Sigmoid colon (tissue), 4 donors: Measurements from ENCODE around the gene CLINT1.

ENCODE experiments used
- CTCF ChIP-seq, 4 experiments: fragments of 450-650 bp in 3 of 4; fragments of 200-600 bp in 1 of 4; IDR thresholded peaks; one replicate each; pipeline ENCODE4 v1.5.1; 2016 to 2019; ENCODE audit warnings: antibody characterized with exemption in 4 of 4, mild to moderate bottlenecking in 3 of 4, moderate library complexity in 2 of 4
- EP300 ChIP-seq, 4 donors: sonication (generic); formaldehyde crosslinking; IDR thresholded peaks; one replicate each; pipeline ENCODE4 v1.6.1; 2017; ENCODE audit warnings: antibody characterized with exemption in 4 of 4
- POLR2A ChIP-seq, 2 donors: fragments of 450-650 bp; IDR thresholded peaks; one replicate each; pipeline ENCODE4 v1.6.1; 2016; ENCODE audit warnings: antibody characterized with exemption in 2 of 2, mild to moderate bottlenecking in 2 of 2, moderate library complexity in 2 of 2
- POLR2AphosphoS5 ChIP-seq, 4 donors: sonication (generic); formaldehyde crosslinking; IDR thresholded peaks; one replicate each; pipeline ENCODE4 v1.6.1; 2017; ENCODE audit warnings: antibody characterized with exemption in 4 of 4

- TF ChIP-seq EP300 (IDR thresholded peaks at IDR 0.05) = no peak
- TF ChIP-seq CTCF (IDR thresholded peaks at IDR 0.05) = no peak
- TF ChIP-seq POLR2A (IDR thresholded peaks at IDR 0.05) = no peak
- no peak for TF ChIP-seq POLR2AphosphoS5 (IDR thresholded peaks at IDR 0.05)
Observed at GRCh38 chr5:157818368-157818767, 40.6 kb downstream of the CLINT1 start.
